NOMO-1 (cell line): ENCODE measurements around the gene CDK5R1.

Experiments
- DNase-seq, 2 experiments: peaks; one replicate each; lab custom pipeline; 2025; ENCODE audit not compliant: unreplicated experiment in 2 of 2; lab: John Stamatoyannopoulos, UW

Gene CDK5R1

DNA sequence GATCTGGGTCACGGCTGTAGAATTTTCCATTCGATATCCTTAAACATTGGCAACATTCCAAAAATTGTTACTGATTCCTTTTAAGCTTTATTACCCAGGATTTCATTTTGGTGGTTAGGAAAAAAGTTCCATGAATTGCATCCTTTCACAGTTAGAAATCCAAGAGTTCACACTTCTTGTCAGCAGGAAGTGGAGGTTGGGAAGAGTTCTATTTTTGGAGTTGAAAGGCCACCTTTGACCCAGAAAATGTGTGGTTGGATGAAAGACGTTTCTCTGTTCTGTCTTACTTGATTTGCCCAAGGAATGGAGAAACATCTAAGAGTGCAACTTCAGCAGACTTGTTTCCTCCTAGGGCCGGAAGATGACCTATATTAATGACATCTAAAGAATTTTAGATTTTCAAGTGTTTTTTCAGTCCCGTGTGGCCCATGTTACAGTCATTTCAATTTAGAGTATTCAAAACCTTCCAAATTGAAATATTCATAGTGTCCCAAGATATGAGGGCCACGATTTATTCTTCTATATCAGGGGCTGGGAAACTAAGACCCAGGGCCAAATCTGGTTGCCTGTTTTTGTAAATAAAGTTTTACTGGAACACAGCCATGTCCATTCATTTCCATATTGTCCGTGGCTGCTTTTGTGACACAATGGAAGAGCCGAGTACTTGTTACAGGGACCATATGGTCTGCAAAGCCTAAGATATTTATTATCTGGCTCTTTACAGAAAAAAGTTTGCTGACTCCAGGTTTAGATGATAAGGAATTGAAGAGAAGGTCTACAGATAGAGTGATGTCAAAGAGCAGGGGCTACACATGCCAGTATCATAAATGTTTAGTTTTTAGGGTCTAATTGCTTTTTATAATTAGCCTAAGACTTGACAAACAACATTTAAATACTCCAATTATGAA, 50.2 kb downstream of the CDK5R1 start:
- DNase-seq: no peak
